PFSK-1 (cell line): ENCODE results near the gene PDK3.

Source experiments
- POLR2AphosphoS5 ChIP-seq: IDR thresholded peaks from 2 replicates; pipeline ENCODE4 v1.6.1; 2012; ENCODE audit warnings: low read depth, mild to moderate bottlenecking, control low read depth, low read length, moderate library complexity
- SIN3A ChIP-seq: IDR thresholded peaks from 2 replicates; pipeline ENCODE4 v1.6.1; 2012; ENCODE audit warnings: mild to moderate bottlenecking, low read length, moderate library complexity, borderline replicate concordance; ENCODE audit not compliant: insufficient read depth
- TF ChIP-seq, protein P1 (sequence below), 2 experiments: IDR thresholded peaks; 2 replicates each; pipeline versions ENCODE4 v1.6.1 to v1.8.0; 2011 to 2012; ENCODE audit warnings: low read depth in 2 of 2, low read length in 2 of 2, control low read depth in 1 of 2, inconsistent platforms in 1 of 2, mild to moderate bottlenecking in 1 of 2, moderate library complexity in 1 of 2; ENCODE audit not compliant: insufficient read depth in 1 of 2

DNA sequence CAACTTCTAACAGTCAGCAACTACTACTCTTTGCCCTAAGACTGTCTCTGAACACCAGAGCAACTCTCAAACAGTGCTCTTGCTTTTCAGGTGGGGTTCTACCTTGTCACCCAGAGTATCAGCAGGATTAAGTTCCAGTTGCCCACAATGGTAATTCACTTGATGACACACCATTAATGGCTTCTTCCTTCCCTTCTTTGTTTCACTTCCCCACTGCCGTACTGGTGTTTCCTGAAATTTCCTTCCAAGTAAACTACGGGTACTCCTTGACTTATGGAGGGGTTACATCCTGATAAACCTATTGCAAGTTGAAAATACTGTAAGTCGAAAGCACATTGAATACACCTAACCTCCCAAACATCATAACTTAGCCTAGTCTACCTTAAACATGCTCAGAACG is 36.6 kb upstream of the PDK3 start:
- no peak for TF ChIP-seq POLR2AphosphoS5
- TF ChIP-seq, protein P1, sequence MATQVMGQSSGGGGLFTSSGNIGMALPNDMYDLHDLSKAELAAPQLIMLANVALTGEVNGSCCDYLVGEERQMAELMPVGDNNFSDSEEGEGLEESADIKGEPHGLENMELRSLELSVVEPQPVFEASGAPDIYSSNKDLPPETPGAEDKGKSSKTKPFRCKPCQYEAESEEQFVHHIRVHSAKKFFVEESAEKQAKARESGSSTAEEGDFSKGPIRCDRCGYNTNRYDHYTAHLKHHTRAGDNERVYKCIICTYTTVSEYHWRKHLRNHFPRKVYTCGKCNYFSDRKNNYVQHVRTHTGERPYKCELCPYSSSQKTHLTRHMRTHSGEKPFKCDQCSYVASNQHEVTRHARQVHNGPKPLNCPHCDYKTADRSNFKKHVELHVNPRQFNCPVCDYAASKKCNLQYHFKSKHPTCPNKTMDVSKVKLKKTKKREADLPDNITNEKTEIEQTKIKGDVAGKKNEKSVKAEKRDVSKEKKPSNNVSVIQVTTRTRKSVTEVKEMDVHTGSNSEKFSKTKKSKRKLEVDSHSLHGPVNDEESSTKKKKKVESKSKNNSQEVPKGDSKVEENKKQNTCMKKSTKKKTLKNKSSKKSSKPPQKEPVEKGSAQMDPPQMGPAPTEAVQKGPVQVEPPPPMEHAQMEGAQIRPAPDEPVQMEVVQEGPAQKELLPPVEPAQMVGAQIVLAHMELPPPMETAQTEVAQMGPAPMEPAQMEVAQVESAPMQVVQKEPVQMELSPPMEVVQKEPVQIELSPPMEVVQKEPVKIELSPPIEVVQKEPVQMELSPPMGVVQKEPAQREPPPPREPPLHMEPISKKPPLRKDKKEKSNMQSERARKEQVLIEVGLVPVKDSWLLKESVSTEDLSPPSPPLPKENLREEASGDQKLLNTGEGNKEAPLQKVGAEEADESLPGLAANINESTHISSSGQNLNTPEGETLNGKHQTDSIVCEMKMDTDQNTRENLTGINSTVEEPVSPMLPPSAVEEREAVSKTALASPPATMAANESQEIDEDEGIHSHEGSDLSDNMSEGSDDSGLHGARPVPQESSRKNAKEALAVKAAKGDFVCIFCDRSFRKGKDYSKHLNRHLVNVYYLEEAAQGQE (IDR thresholded peaks at IDR 0.05; ENCODE audit: insufficient read depth in 1 of 2, low read depth in 2 of 2, low read length in 2 of 2) = no peak
- no peak for TF ChIP-seq SIN3A
